OCI-LY7 (cell line): ENCODE measurements around the gene ARX. TPM values are rescaled to one million over a fixed set of nuclear protein-coding genes. Genes with fewer than 3 reads are reported as not detected.

Experiments used
- Bru-seq: library from RNA; stranded (reverse); fragments of 400-500 nt; gene quantifications from one replicate; lab custom pipeline; 2021; lab: Mats Ljungman, UMichigan
- BruChase-seq, 2 experiments: library from RNA; stranded (reverse); fragments of 400-500 nt; gene quantifications; one replicate each; lab custom pipeline; 2021; lab: Mats Ljungman, UMichigan
- BruUV-seq: library from RNA; stranded (reverse); fragments of 400-500 nt; replicated peaks from 2 replicates; lab custom pipeline; 2021; lab: Mats Ljungman, UMichigan
- CTCF ChIA-PET: fragments of 300-600 bp; sonication (Branson Sonifier 250); formaldehyde crosslinking; loops from one replicate; lab custom pipeline; 2022; ENCODE audit warnings: antibody characterized with exemption; ENCODE audit not compliant: unreplicated experiment; lab: Charles Lee
- POLR2A ChIA-PET: fragments of 300-600 bp; sonication (Branson Sonifier 250); formaldehyde crosslinking; loops from one replicate; lab custom pipeline; 2022; ENCODE audit warnings: antibody characterized with exemption; lab: Charles Lee
- DNase-seq: peaks from one replicate; pipeline ENCODE4 v3.0.0-alpha.2; 2015; ENCODE audit warnings: low spot score
- H2AFZ ChIP-seq: fragments of 200-600 bp; sonication (generic), shearing (Covaris generic); 2 replicates; pipeline ENCODE4 v1.6.1; 2014; ENCODE audit warnings: mild to moderate bottlenecking, antibody characterized with exemption, low read length, moderate library complexity
- H3K27ac ChIP-seq: fragments of 200-600 bp; sonication (generic); 2 replicates; pipeline ENCODE4 v1.5.1; 2014; ENCODE audit warnings: mixed run types, low read depth, mild to moderate bottlenecking, moderate library complexity, low read length, inconsistent platforms; ENCODE audit not compliant: poor library complexity, severe bottlenecking
- H3K36me3 ChIP-seq: fragments of 200-600 bp; sonication (generic); 2 replicates; pipeline ENCODE4 v1.6.1; 2014; ENCODE audit warnings: mild to moderate bottlenecking, antibody characterized with exemption, low read length, moderate library complexity, mixed read lengths; ENCODE audit not compliant: insufficient read depth
- H3K4me1 ChIP-seq: fragments of 200-600 bp; sonication (generic); 2 replicates; pipeline ENCODE4 v1.5.1; 2014; ENCODE audit warnings: mild to moderate bottlenecking, low read length; ENCODE audit not compliant: insufficient read depth, poor library complexity, severe bottlenecking
- H3K4me2 ChIP-seq: fragments of 200-600 bp; sonication (generic); 2 replicates; pipeline ENCODE4 v1.6.1; 2014; ENCODE audit warnings: mild to moderate bottlenecking, low read length
- H3K4me3 ChIP-seq: fragments of 200-600 bp; sonication (generic); 2 replicates; pipeline ENCODE4 v1.5.1; 2014; ENCODE audit warnings: mild to moderate bottlenecking, low read depth, low read length; ENCODE audit not compliant: poor library complexity, severe bottlenecking
- H3K79me2 ChIP-seq: fragments of 200-600 bp; sonication (generic); 2 replicates; pipeline ENCODE4 v1.6.1; 2016; ENCODE audit warnings: low read depth, mild to moderate bottlenecking, low read length, moderate library complexity, mixed read lengths; ENCODE audit not compliant: insufficient read depth
- H3K9me2 ChIP-seq: fragments of 200-600 bp; sonication (generic); 2 replicates; pipeline ENCODE4 v1.6.1; 2016; ENCODE audit warnings: mild to moderate bottlenecking, low read length, mixed read lengths; ENCODE audit not compliant: insufficient read depth
- H3K9me3 ChIP-seq: fragments of 200-600 bp; sonication (generic); 2 replicates; pipeline ENCODE4 v1.6.1; 2014; ENCODE audit warnings: mild to moderate bottlenecking, mixed run types, low read length, mixed read lengths
- H4K20me1 ChIP-seq: fragments of 200-600 bp; sonication (generic); 2 replicates; pipeline ENCODE4 v1.6.1; 2014; ENCODE audit warnings: mild to moderate bottlenecking, antibody characterized with exemption, low read length, moderate library complexity, mixed read lengths; ENCODE audit not compliant: insufficient read depth
- CTCF ChIP-seq: fragments of 200-600 bp; sonication (generic); conservative IDR thresholded peaks from 2 replicates; pipeline ENCODE4 v1.5.1; 2014; ENCODE audit warnings: mild to moderate bottlenecking, antibody characterized with exemption, low read length, moderate library complexity, mixed read lengths
- EZH2phosphoT487 ChIP-seq: fragments of 200-600 bp; sonication (generic); IDR thresholded peaks from 2 replicates; pipeline ENCODE4 v1.6.1; 2018; ENCODE audit warnings: low read depth, borderline replicate concordance, mild to moderate bottlenecking, mixed run types, antibody characterized with exemption, low read length, moderate library complexity, mixed read lengths
- intact Hi-C: fragments of 100-400 bp; cut with micrococcal nuclease; formaldehyde crosslinking; loops from one replicate; pipeline ENCODE4 v1.10.0; 2022; ENCODE audit not compliant: unreplicated experiment
- long read RNA-seq: library from polyadenylated mRNA; stranded (forward); transcript quantifications from one replicate; pipeline ENCODE4 v2.0.0, GENCODE V29; 2022
- total RNA-seq, 2 experiments: library from RNA; depleted of rRNA in 1 of 2; stranded (reverse); fragments of >200 nt in 1 of 2; shearing (Covaris generic) in 1 of 2; gene quantifications; 2 replicates each; pipeline ENCODE4 v1.2.3, GENCODE V29; 2014 to 2022

Gene ARX
- total RNA-seq (2014; rRNA removed; shearing (Covaris generic)): not detected in 2 replicates
- total RNA-seq (2022): 0.11 TPM in 1 of 2 replicates, not detected in the other
- percentile 12 among the genes with signal in this experiment for Bru-seq, nascent RNA
- BruChase-seq, experiment 1, labeled RNA remaining after a 6-hour chase: not detected
- BruChase-seq, experiment 2, labeled RNA remaining after a 2-hour chase: percentile 12 among the genes with signal in this experiment
- long read RNA-seq: 0 reads

GRCh38 chrX:25015486-25016360 lies at the start of gene ARX:
Gene ARX (minus strand): TSS chrX:25015965. CDS start chrX:25015737, 228 bp downstream.
- Histone ChIP-seq H3K4me3 (no peak within 1 kb of the TSS), H4K20me1 (no peaks in the 10 kb centered on the region), H3K27ac (no peak within 1 kb of the TSS), H3K79me2 (no peaks in the 10 kb centered on the region), H2AFZ (no peak within 1 kb of the TSS), H3K9me3 (no peaks in the 10 kb centered on the region), H3K9me2 (no peaks in the 10 kb centered on the region), H3K4me2 (no peak within 1 kb of the TSS), H3K36me3 (no peaks in the 10 kb centered on the region), H3K4me1 (no peaks in the 10 kb centered on the region)
- TF ChIP-seq CTCF: no peak
- no peak for TF ChIP-seq EZH2phosphoT487
- peak; percentile 33 for DNase-seq
- ChIA-PET POLR2A (no interaction called here), CTCF (no interaction called here)
- intact Hi-C loops: no loop called here
- BruUV-seq: no TSS peak

GRCh38 chrX:25059273-25059672 lies 43.5 kb upstream of the ARX start:
- CTCF ChIA-PET: no interaction called here

More at GRCh38 chrX:25059273-25059672, 43.5 kb upstream of the ARX start:
- POLR2A ChIA-PET: no interaction called here
- no peak overlapping the region for H3K4me2 ChIP-seq
- no peak for DNase-seq
- TF ChIP-seq EZH2phosphoT487 (no peak), CTCF (no peak)
- BruUV-seq: no TSS peak
- H3K27ac ChIP-seq: no peak overlapping the region
- no peaks in the 10 kb centered on the region for H3K9me2 ChIP-seq
- H3K36me3 ChIP-seq: no peaks in the 10 kb centered on the region
- no peaks in the 10 kb centered on the region for H3K4me1 ChIP-seq
- H3K4me3 ChIP-seq: no peak overlapping the region
- no peaks in the 10 kb centered on the region for H4K20me1 ChIP-seq
- H2AFZ ChIP-seq: no peak overlapping the region
- intact Hi-C loops: no loop called here
- H3K9me3 ChIP-seq: no peaks in the 10 kb centered on the region
- H3K79me2 ChIP-seq: no peaks in the 10 kb centered on the region
